GM12872 (cell line): ENCODE results near the gene PAPOLG.

ENCODE experiments used
- TF ChIP-seq, protein P1 (sequence below): IDR thresholded peaks from 3 replicates; pipeline ENCODE4 v1.5.1; 2011; ENCODE audit warnings: low read depth, mild to moderate bottlenecking, low read length, moderate library complexity; ENCODE audit not compliant: insufficient read depth

Gene PAPOLG

DNA sequence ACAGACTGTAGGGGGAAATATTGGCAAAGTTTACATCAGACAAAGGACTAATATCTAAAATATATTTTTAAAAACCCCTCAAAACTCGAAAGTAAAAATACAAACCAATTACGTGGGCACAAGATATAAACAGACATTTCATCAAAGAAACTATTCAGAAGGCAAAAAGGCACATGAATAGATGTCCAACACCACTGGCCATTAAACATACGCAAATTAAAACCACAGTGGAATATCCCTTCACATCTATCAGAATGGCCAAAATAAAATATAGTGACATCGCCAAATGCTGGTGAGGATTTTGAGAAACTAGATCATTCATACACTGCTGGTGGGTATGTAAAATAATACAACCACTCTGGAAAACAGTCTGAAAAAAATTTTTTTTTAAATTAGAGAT is 30.6 kb upstream of the PAPOLG start:
- TF ChIP-seq, protein P1, sequence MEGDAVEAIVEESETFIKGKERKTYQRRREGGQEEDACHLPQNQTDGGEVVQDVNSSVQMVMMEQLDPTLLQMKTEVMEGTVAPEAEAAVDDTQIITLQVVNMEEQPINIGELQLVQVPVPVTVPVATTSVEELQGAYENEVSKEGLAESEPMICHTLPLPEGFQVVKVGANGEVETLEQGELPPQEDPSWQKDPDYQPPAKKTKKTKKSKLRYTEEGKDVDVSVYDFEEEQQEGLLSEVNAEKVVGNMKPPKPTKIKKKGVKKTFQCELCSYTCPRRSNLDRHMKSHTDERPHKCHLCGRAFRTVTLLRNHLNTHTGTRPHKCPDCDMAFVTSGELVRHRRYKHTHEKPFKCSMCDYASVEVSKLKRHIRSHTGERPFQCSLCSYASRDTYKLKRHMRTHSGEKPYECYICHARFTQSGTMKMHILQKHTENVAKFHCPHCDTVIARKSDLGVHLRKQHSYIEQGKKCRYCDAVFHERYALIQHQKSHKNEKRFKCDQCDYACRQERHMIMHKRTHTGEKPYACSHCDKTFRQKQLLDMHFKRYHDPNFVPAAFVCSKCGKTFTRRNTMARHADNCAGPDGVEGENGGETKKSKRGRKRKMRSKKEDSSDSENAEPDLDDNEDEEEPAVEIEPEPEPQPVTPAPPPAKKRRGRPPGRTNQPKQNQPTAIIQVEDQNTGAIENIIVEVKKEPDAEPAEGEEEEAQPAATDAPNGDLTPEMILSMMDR = no peak

GRCh38 chr2:60728855-60729254 is 27.2 kb upstream of the PAPOLG start:
- TF ChIP-seq, protein P1 = no peak

GRCh38 chr2:60735496-60736250 is 20.4 kb upstream of the PAPOLG start:
- TF ChIP-seq, protein P1 = no peak

DNA sequence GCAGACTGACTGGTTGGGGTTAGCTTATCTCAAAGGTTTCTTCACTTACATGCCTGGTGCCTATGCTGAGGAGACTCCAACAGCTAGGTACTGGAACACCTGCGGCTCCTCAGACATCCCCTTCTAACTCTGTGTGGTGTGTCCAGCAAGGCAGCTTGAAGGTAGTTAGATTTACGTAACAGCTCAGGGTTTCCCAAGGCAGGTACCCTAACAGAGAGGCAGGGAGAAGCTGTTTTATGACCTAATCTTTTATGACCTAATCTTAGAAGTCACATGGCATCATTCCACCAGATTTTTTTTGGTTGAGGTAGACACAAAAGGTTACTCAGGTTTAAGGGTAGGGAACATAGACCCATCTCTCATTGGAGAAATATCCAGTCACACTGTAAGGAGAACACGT is 17.4 kb upstream of the PAPOLG start:
- TF ChIP-seq, protein P1 = no peak

- TF ChIP-seq, protein P1 = no peak
These were observed 16.9 kb upstream of the PAPOLG start for GRCh38 chr2:60739156-60739555.

- TF ChIP-seq, protein P1 = no peak
These were observed 14.5 kb upstream of the PAPOLG start for GRCh38 chr2:60741576-60741975.

DNA sequence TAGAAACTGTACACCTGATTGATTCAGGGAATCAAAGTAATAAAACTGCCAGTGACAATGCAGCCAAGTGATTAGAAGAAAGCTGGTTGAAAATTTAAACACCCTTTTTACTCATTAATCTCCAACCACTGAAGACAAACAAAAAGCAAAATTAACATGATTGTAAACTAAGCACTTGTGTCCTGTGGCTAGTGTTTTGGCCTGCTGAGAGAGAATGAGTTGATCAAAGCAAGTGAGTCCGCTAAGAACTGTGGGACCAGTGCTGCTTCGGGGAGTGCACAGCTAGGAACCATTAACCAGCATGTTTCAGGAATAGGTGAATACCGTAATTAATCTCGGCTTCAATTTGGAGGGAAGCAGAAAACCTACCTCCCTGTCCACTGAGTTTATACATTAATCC is 13.6 kb upstream of the PAPOLG start:
- TF ChIP-seq, protein P1 = no peak
